GM12801 (cell line): ENCODE results near the gene SLC35F3.

Source experiments
- CTCF ChIP-seq: IDR thresholded peaks from one replicate; pipeline ENCODE4 v1.5.1; 2011; ENCODE audit warnings: control low read depth; ENCODE audit not compliant: insufficient read length; ENCODE audit errors: extremely low read depth

The SLC35F3 gene

GRCh38 chr1:234185438-234185837 is 281.0 kb downstream of the SLC35F3 start:
- TF ChIP-seq CTCF = no peak

GRCh38 chr1:234186037-234186688 is 281.7 kb downstream of the SLC35F3 start:
- no peak for TF ChIP-seq CTCF

- TF ChIP-seq CTCF = no peak
Observed at GRCh38 chr1:234188454-234188792, 283.9 kb downstream of the SLC35F3 start.

GRCh38 chr1:234197839-234198238 is 293.4 kb downstream of the SLC35F3 start:
- TF ChIP-seq CTCF = no peak

- TF ChIP-seq CTCF = no peak
Observed at GRCh38 chr1:234199476-234200127, 295.1 kb downstream of the SLC35F3 start.

- no peak for TF ChIP-seq CTCF
Observed at GRCh38 chr1:234200566-234200965, 296.1 kb downstream of the SLC35F3 start.

GRCh38 chr1:234201600-234201999 is 297.1 kb downstream of the SLC35F3 start:
- TF ChIP-seq CTCF = no peak
